ENCODE data around the gene FAM107B.
A peak's percentile ranks its signal among the peaks of the same experiment; 100 is the strongest.

The FAM107B gene

DNA sequence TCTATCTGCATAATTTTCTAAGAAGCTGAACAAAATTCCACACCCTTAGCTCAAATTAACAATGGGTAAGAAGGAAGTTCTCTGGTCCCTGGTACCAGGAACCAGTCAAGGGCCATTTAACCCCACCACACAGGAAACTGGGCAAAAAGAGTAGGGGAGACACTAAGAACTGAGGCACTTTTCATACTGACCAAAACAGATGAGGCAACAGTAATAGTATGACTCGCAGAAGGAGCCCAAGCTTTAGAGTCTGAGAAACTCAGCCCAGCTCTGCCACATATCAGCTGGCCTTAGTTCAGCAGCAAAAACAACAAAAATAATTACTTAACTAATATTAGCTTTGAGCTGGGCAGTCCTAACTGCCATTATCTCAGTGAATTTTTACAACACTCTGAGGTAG is 221.2 kb downstream of the FAM107B start:
- peak in 1 of 5 donors; percentile 40 for DNase-seq

DNA sequence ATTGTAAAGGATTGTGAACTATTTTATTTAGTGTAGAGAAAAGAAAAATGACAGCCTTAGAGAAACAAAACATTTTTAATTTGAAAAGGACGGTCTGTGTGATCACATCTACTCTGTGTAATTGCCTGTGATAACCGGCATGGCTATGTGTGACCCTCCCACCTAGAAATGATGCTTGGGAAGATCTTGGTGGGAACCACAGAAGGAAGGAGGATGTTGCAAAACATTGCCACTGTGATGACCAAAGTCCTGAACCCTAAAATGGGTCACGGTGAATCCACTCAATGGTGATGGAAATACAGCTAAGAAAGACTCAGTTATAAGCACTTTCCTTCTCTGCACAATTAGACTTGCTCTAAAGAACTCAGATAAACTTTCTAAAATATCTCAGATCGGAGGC is 222.7 kb downstream of the FAM107B start:
- no peak for DNase-seq

DNA sequence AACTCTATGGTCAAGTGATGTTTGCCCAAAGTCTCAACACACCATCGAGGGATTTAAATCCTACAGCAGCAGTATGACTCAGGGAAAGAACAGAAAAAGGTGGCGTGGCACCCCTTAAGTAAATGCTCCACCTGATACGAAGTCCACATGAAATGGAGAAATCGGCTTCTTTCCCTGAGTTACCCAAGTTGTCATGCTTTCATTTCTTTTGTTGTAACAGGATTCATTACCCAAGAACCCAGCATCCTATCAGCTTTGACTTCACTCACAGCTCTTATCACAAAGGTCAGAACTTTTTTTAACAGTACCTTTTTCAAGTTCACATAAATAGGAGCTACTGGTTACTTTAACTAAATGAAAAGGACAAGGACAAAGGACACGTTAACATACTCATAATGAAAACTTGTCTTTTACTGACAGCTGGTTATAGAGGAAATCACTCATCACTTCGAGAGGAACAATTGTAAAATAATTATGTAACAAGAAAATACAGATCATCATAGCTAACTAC is 224.2 kb downstream of the FAM107B start:
- DNase-seq, result no peak

DNA sequence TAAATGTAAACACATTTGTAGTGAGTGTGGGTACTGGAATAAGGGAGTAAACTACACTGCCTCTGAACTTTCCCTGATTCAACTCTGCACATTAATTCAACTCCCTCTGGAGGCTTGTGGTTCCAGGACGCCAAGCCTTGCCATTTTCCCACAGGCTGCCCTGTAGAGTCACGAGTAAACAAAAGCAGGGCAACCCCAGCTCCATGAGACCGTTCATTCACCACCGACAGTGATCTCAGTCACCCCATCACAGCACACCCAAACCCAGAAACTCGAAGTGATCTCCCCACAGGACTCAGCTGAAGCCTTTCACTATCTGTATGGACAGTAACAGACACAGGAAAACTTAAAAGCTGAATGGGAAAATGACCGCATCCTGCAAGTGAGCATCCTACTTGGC is 225.2 kb downstream of the FAM107B start:
- DNase-seq, result no peak

DNA sequence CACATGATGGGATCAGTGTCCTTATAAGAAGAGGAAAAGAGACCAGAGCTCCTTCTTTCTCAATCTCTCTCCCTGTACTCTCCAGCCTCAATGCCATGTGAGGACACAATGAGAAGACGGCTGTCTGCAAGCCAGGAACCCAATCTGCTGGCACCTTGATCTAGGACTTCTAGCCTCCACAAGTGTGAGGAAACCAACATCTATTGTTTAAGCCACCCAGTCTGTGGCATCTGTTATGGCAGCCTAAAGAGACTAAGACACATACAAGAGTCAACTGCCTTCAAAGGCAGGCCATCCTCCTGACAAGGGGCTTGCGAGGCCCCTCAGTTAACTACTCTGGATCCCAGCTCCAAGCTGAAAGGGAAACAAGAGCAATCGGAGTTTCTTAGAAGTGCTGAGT is 225.7 kb downstream of the FAM107B start:
- no peak for DNase-seq

DNA sequence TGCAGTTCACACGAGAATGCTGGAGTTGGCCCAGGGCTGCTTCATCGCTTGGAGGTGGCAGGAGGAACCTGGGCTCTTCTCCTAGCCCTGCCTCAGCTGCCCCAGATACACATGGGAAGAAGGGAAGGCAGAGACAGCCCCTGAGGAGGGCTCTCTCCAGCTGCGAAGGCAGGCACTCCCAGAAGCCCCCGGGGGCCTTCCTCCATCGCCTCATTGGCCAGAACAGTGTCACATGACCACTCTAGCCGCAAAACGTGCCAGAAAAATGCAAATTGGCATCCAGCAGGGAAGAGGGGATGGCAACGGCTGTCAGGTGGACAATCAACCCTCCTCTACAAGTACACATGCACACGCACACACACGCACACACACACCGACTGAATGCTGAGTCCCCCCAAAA is 226.2 kb downstream of the FAM107B start:
- no peak for DNase-seq

DNA sequence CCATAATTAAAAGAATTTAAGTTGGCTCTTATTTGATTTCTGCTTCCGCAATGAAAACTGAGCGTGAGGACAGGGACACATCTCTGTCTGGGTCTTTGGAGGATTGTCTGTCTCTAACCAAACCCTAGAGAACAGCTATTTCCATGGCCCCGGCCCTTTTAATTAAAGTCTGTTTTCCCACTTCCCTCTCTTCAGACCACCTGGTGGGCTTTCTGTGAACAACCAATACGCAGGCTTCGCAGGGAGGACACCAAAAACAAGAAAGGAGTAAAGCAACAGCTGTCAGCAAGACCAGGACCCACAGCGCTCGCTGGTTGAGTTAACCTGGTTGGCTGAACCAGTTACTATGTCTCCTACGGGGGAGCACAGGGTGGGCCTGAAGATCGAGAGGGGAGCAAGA is 226.9 kb downstream of the FAM107B start:
- DNase-seq, result no peak

DNA sequence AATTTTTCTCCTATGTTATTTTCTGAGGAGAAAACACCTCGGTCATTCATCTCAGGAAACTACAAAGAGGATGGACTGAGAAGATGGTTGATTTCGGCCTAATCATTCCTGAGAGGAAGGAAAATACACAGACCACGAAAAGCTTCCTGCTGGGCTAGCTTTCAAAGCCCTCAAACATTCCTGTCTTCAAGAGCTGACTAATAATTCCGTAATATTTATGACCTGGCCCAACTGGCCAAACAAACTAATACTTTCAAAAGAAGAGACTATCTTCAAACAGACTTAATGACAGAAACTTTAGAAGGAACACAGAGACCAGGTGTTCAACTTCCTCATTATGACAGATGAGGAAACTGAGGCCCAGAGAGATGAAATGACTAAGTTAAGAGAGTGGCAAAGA is 228.9 kb downstream of the FAM107B start:
- no peak for DNase-seq

DNA sequence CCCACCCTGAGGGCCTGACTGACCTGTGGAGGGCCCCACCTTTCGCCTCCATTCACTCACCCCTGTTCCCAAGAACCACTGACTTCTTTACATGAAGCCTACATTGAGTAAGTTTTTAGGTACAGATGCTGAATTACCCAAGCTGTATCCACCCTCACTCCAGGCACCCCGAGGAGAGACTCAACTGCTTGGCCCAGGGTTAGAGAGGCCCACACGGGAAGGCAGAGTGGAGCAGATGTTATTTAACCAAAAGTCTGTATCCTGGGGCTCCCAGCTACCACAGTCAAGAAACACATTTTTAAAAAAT is 230.8 kb downstream of the FAM107B start:
- no peak for DNase-seq

DNA sequence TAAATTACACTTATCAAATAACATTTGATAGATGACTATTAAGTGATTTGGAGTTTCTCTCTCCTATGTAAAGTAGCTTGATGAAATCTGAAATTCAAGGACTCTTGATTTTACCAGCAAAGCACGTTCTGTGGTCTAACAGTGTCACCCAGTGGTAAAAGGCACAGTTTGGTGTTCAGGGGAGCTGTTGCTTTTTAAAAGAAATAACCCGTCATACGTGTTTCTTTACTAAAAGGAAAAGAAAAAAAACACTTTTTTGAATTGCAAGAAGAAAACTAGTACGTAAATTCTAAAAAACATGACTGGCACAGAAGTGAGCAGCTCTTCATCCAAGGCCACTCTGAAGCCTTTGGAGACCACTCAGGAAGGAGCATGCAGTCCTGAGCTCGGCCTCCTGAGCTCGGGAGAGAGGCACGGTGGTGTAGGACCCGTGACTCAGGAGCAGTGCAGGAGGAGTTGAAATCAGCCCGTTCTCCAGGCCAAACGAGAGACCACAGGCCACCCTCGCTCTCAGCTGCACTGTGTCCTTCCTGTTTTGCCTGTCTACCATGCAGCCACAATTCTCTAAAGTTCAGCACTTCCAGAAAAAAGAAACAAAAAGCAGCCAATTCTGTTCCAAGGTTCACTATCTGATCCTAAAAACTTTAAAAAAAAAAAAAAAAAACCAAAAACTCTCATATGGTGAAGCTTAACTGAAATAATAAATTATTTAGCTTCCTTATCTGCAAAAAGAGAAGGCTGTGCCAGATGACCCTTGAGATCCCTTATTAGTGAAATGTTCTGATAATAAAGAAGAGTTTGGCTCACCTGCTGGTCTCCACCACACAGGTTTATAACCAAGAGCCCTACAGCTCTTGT is 231.4 kb downstream of the FAM107B start:
- DNase-seq, result peak in 2 of 5 donors; percentile 24 to 44

DNA sequence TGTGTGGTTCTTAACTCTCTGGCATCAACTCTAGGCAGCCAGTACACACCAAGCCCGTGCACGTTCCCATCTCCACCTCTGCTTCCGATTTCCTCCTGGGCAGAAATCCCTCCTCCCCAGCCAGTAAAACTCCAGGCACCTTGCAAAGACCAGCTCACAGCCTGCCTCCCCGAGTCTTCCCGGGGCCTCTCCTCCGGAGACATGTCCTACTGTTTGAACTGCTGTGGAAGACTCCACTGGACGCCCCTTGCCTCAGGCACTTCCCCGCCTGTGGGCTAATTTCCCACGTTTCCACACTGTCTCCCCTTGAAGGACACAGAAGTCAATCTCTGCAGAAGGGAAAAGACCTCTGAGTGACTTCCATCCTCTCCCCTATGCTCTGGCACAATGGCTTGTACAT is 233.3 kb downstream of the FAM107B start:
- DNase-seq, result no peak

DNA sequence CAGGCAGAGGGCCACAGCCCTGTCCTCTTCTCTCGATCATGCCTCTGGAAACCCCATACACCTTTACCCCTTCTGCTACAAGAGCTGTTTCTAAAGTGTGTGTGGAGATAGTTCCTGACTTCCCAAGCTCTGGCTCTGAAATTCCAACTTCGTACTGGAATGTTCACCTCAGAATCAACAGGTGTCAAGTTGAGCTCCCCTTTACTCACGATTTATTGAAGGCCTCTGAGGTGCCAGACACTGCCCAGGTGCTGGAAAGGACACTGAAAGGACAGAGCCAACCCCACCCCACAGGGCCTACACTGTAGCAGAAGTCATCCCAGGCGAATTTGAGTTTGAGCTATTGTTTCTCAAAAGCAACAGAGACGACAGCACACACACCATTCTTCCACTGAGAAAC is 234.1 kb downstream of the FAM107B start:
- no peak for DNase-seq

DNA sequence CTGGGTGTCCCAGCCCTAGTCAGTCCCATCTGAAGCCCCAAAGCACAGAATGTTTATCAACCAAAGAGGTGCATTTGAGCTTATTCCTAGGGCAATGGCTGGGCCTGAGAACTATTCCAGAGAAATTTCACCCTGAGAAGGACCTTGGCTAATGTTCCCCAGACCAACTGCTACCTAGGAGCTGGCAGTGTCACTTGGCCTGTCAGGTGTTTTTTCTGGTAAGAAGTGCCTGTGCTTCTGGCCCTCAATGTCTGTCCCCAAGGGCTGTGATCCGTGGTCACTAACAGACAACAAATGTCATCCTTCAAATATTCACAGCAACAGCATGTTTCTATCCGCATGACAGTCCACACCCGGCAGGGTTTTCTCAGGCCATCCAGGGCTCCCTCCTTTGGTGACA is 234.6 kb downstream of the FAM107B start:
- DNase-seq, result no peak

DNA sequence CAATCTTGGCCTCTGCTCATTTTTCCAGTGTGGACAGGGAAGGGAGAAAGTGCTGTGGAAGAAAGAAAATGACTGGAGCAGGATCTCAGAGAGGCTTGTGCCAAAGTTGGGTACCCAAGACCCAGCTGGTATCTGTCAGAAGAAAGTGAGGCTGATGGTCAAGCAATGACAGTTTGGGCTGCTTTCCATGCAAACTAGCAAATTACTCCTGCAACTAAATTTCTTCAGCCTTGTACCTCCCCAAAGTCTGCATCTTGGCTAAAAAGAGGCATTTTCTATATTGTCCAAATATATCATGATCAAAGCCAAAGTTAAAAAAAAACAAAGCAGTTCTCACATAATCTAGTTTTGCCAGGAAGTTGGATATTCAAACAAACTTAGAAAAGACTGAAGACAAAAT is 235.5 kb downstream of the FAM107B start:
- no peak for DNase-seq

DNA sequence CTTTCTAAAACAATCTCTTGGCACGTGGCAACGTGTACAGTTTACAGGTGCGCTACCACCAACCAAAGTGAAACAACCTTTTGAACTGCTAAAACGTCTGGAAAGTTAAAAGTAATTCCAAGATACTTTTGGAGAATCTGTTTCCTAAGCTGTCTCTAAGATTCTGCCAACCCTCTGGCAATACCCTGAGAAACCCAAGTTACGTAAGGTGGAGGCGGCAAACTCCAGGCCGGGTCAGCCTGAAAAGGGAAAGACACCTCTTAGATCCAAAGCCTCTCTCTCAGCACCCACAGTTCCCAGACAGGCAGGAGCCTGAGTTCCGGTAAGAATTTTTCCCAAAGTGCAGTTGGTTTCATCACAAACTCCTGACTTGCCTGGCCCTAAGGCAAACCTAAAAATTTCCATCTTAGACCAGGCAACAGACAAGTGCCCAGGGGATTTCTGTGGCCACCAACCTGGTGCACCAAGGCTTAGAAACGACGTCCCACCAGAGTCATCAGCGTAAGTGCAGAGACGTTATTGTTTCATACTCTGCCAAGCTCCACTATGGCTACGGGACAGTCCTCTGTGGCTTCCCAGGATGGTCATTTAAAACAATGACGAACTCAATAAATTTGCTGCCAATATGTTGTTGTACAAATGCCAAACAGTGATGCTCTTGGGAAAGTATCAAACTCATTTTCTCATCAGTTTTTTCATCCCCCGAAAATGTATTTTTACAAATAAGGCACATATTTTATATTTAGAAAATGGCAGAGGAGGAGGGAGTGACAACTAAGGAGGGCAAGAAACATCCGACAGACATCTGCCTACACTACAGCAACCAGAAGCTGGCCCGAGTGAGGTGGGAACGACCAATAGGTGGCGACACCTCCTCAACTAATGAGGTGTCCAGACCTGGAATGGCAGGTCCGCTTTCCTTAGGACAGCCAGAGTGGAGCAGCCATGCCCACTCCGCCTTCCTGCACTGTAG is 238.2 kb downstream of the FAM107B start:
- DNase-seq, result peak in 2 of 5 donors; percentile 26 to 36

DNA sequence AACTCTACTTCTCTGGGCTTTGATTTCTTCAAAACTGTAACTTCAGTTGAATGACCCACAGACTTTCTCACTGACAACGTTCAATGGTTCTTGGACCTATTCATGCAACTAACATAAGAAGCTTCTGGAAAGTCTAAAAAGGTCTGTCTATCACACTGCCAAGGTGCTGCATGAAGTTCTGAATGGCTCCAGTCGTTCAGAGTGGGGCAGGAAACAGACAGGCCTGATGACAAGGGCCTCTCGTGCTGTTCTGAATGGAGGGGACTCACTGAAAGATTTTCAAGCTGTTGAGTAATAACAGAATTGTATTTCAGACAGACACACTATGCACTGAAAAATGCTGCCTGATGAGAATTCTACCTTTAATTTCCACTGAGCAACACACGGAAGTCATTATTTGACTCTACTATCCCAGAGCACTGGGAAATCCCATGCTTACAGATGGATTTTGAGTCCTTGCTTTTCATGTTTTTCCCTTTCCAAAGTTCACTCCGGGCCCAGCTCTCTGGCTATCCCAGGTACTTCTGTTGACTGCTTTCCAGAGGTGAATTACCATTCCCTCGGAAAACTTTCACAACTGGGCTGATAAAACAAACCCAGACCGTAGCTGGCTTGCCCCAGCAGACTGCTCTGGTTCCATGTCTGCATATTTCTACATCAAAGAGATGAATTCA is 239.1 kb downstream of the FAM107B start:
- no peak for DNase-seq

DNA sequence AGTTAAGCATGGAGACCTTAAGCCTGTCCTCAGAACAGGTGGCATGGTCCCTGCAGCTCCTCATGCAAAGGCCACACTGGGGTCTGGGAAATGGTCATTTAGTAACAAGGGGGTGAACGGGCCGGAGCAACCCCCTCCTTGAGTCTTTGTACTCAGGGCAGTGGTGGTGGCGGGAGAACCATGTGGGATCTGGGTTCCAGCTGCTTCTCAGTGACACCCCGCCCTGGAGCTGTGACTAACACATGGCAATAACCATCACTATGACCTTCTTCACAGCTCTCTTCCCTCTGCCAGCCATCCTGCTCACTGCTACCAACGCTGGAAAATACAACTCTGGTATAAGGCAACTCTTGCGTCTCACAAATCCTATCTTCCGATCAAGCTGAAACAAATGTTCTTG is 240.5 kb downstream of the FAM107B start:
- no peak for DNase-seq

DNA sequence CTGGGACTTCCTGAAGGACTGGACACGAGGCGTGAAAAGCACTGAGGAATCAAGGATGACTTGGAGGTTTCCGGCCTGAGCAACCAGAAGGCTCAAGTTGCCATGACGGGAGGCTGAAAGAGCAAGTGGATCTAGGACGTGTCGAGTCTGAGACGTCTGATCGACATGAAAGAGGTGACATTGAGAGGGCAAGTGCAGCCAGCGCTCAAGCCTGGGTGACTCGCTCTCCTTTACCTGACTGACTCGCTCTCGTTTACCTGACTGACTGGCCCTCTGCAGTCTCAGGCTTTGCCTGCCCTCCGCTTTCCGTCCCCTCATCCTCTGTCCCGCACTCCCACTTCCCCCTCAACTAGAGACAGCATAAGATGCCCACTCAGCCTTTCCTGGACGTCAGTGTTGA is 241.4 kb downstream of the FAM107B start:
- DNase-seq, result no peak

DNA sequence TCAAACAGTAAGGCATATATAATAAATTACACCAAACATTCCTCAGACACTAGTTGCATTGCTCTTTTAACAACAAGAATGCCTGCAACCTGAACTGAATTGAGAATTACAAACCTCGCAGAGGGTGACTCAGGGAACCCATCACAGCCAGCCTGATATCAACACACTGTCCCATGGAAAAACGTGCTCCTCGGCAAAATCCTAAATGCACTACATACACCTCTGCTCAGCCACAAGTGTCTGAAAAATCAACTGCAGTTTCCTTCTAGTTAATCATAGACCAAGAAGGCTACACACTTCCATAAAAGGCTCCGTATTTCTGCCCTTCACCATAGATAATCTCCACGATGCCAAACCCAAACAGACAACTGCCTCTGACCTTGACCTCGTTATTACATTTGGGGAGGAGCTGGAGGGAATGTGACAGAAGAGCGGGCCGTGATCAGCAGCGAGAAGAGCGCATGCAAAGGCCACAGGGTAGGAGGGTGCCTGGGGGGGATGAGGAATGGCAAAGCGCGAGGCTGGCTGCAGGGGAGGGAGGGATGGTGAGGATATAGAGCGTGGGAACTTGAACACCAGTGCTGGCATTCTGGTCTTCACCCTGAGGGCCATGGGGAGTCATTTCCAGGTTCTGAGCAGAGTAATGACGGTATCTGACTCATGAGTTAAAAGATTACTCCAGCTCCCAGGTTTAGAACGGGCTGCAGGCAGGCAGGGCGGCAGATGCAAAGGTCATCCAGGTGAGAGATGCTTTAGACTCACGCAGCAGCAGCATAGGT is 242.0 kb downstream of the FAM107B start:
- no peak for DNase-seq

DNA sequence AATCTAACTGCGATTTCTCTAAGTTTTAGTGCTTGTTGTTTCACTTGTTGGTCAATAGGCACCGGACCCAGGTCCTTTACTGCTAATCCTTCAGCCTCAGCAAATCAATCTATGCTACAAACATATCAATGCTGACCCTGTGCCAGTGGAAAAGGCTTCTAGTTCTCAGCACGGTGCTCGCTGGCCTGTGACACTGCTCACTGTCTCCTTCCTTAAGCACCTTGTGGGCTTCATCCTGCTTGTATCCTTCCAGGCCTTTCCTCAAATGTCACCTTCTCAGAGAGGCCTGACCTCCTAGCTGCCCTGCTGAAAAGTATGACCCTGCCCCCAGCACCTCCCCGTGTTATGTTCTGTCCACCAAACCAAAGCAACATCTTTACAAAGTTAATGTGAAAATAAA is 242.7 kb downstream of the FAM107B start:
- DNase-seq, result no peak

DNA sequence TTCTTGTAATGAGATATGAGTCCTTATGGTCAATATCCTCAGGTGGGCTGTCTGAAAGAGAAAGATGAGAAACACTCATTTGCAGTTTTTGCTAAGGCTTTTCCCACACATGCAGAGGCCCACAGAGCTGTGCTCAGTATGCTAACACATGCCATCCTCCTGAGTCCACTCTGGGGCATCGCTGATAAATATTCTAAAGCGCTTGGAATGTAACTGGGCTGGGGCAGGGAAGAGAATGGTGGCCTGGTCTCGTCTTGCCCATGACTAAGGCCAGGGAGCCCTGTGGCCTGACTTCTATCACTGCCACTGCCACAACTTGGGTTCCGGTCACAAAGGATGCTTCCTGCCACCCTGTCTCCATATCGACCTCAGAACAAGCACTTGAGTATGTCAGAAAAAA is 244.2 kb downstream of the FAM107B start:
- DNase-seq, result no peak

DNA sequence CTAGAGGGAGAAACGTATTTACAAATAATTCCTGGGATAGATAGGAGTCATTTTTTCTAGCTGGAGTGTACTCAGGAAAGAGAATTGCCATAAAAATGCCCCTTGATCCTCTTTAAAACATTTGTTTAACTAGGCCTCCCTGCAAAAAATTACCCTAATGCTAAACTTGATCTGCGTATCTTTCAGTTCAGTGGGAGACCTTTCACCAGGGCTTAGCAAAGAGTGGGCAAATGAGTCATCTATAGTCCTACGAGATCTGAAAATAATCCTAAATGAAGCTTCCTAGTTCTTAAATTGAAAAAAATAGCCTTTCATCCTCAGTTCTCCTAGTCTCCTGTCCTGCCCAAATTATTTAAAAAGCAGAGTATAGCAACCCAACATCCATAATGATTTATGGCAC is 245.3 kb downstream of the FAM107B start:
- no peak for DNase-seq
